ENCODE measurements around the gene PIK3R6.

PIK3R6 gene

GRCh38 chr17:8825802-8826201, 41.7 kb downstream of the PIK3R6 start:
- no peak for TF ChIP-seq CTCF (IDR thresholded peaks at IDR 0.05; ENCODE audit: insufficient read depth, low read depth, low read length, missing control alignments)
- no peak overlapping the region for H3K4me3 ChIP-seq (ENCODE audit: low read depth, low read length)
- DNase-seq (ENCODE audit: low read depth) = no peak

GRCh38 chr17:8823279-8823678, 44.2 kb downstream of the PIK3R6 start:
- TF ChIP-seq CTCF (IDR thresholded peaks at IDR 0.05; ENCODE audit: insufficient read depth, low read depth, low read length, missing control alignments) = no peak
- no peak overlapping the region for H3K4me3 ChIP-seq (ENCODE audit: low read depth, low read length)
- no peak for DNase-seq (ENCODE audit: low read depth)

- DNase-seq (ENCODE audit: low read depth) = no peak
- no peak overlapping the region for H3K4me3 ChIP-seq (ENCODE audit: low read depth, low read length)
- no peak for TF ChIP-seq CTCF (IDR thresholded peaks at IDR 0.05; ENCODE audit: insufficient read depth, low read depth, low read length, missing control alignments)
Measured at GRCh38 chr17:8822401-8823035, 45.0 kb downstream of the PIK3R6 start.

- H3K4me3 ChIP-seq (ENCODE audit: low read depth, low read length) = no peak overlapping the region
- no peak for TF ChIP-seq CTCF (IDR thresholded peaks at IDR 0.05; ENCODE audit: insufficient read depth, low read depth, low read length, missing control alignments)
- DNase-seq (ENCODE audit: low read depth) = no peak
Measured at GRCh38 chr17:8821446-8822105, 45.9 kb downstream of the PIK3R6 start.

GRCh38 chr17:8820311-8821010, 47.0 kb downstream of the PIK3R6 start:
- no peak for TF ChIP-seq CTCF (IDR thresholded peaks at IDR 0.05; ENCODE audit: insufficient read depth, low read depth, low read length, missing control alignments)
- no peak overlapping the region for H3K4me3 ChIP-seq (ENCODE audit: low read depth, low read length)
- no peak for DNase-seq (ENCODE audit: low read depth)

- DNase-seq (ENCODE audit: low read depth) = no peak
- H3K4me3 ChIP-seq (ENCODE audit: low read depth, low read length) = no peak overlapping the region
- no peak for TF ChIP-seq CTCF (IDR thresholded peaks at IDR 0.05; ENCODE audit: insufficient read depth, low read depth, low read length, missing control alignments)
Measured at GRCh38 chr17:8818654-8819330, 48.7 kb downstream of the PIK3R6 start.

Measured in GM12865 (cell line).